Placental epithelial cell (primary cell): ENCODE data around the gene UNC119B. TPM values are rescaled to one million over a fixed set of nuclear protein-coding genes. Genes with fewer than 3 reads are reported as not detected.

Experiments
- total RNA-seq: library from RNA; depleted of rRNA; stranded (reverse); fragments of >200 nt; gene quantifications from 2 replicates; pipeline ENCODE4 v1.2.3, GENCODE V29; 2012

Gene UNC119B
- total RNA-seq, result 21.3 and 26.3 TPM in 2 replicates

GRCh38 chr12:120710031-120710804 is at the start of gene UNC119B:
Gene UNC119B (plus strand): TSS chr12:120710458. CDS start chr12:120710475, 17 bp downstream.

GRCh38 chr12:120686690-120687577 is 23.3 kb upstream of the UNC119B start, which contains the start of gene MLEC:
Gene MLEC (plus strand): TSS chr12:120687149. CDS start chr12:120687297, 148 bp downstream.

GRCh38 chr12:120725659-120726509 is 15.6 kb downstream of the UNC119B start, which contains the start of gene ACADS:
Gene ACADS (plus strand): TSS chr12:120725826. CDS start chr12:120725886, 60 bp downstream.

Other genes with a start within 250 kb of the UNC119B start
- 154 and 167 TPM in 2 replicates for gene SRSF9, start 240.7 kb upstream of the UNC119B start, total RNA-seq
- gene DYNLL1, start 214.3 kb upstream of the UNC119B start, total RNA-seq, result 179 and 288 TPM in 2 replicates
- gene COQ5, start 181.3 kb upstream of the UNC119B start, total RNA-seq, result 28.3 and 29.4 TPM in 2 replicates
- 102 and 118 TPM in 2 replicates for gene RNF10, start 176.1 kb upstream of the UNC119B start, total RNA-seq
- 31.0 and 38.7 TPM in 2 replicates for gene POP5, start 129.1 kb upstream of the UNC119B start, total RNA-seq
- 0.33 TPM in 1 of 2 replicates, not detected in the other for gene CABP1, start 69.8 kb upstream of the UNC119B start, total RNA-seq
- 65.6 and 112 TPM in 2 replicates for gene MLEC, start 23.3 kb upstream of the UNC119B start, total RNA-seq
- 11.7 and 12.2 TPM in 2 replicates for gene ACADS, start 15.4 kb downstream of the UNC119B start, total RNA-seq
- 7.1 and 11.7 TPM in 2 replicates for gene SPPL3, start 193.9 kb downstream of the UNC119B start, total RNA-seq